H1 (cell line): Measurements from ENCODE around the gene GALNT13. TPM values are rescaled to one million over a fixed set of nuclear protein-coding genes. Genes with fewer than 3 reads are reported as not detected.

ENCODE experiments used
- CTCF ChIA-PET: fragments of 300-600 bp; sonication (Branson Sonifier 250); formaldehyde crosslinking; loops from one replicate; lab custom pipeline; 2021; ENCODE audit not compliant: partially characterized antibody; lab: Charles Lee
- POLR2A ChIA-PET: fragments of 300-600 bp; sonication (Branson Sonifier 250); formaldehyde crosslinking; loops from one replicate; lab custom pipeline; 2021; ENCODE audit warnings: inconsistent platforms; ENCODE audit not compliant: partially characterized antibody; lab: Charles Lee
- DNase-seq, 2 experiments: peaks; one replicate each; pipeline versions ENCODE4 v3.0.0 to v3.0.0-alpha.2; 2010 to 2022; ENCODE audit warnings: low spot score in 2 of 2, low read depth in 1 of 2, mixed read lengths in 1 of 2
- FAIRE-seq: peaks from 2 replicates; lab custom pipeline; 2011; peaks lifted over from hg19 to GRCh38; lab: Jason Lieb, UNC
- H2AFZ ChIP-seq: 2 replicates; pipeline ENCODE4 v1.8.1; 2012; ENCODE audit warnings: low read length, inconsistent platforms
- H2AK5ac ChIP-seq: 2 replicates; pipeline ENCODE4 v1.6.1; 2013; ENCODE audit warnings: low read depth, low read length
- H2BK120ac ChIP-seq: replicated peaks from 2 replicates; pipeline ENCODE3; 2013; ENCODE audit warnings: low read depth, low read length, inconsistent platforms
- H2BK12ac ChIP-seq: 2 replicates; pipeline ENCODE4 v1.6.1; 2013; ENCODE audit warnings: low read depth, low read length
- H2BK15ac ChIP-seq: 2 replicates; pipeline ENCODE4 v1.6.1; 2013; ENCODE audit warnings: low read length
- H2BK20ac ChIP-seq: 2 replicates; pipeline ENCODE4 v1.6.1; 2013; ENCODE audit warnings: low read length
- H2BK5ac ChIP-seq: 2 replicates; pipeline ENCODE4 v1.6.1; 2013; ENCODE audit warnings: low read depth, low read length
- H3K14ac ChIP-seq: 2 replicates; pipeline ENCODE4 v1.6.1; 2013; ENCODE audit warnings: inconsistent platforms; ENCODE audit not compliant: insufficient read length
- H3K18ac ChIP-seq: 2 replicates; pipeline ENCODE4 v1.6.1; 2013; ENCODE audit warnings: low read length; ENCODE audit errors: extremely low read depth
- H3K23ac ChIP-seq: 2 replicates; pipeline ENCODE4 v1.6.1; 2013; ENCODE audit warnings: inconsistent platforms; ENCODE audit not compliant: insufficient read length
- H3K23me2 ChIP-seq: 2 replicates; pipeline ENCODE4 v1.6.1; 2013; ENCODE audit warnings: low read depth, low read length
- H3K27ac ChIP-seq: 2 replicates; pipeline ENCODE4 v1.6.1; 2011; ENCODE audit warnings: low read depth, low read length, inconsistent platforms
- H3K27me3 ChIP-seq, 4 experiments: replicated peaks in 1 of 4; 1 replicate in 1 of 4; 2 replicates in 3 of 4; pipeline versions ENCODE4 v1.6.1 to v1.8.1; 2011 to 2013; ENCODE audit warnings: low read length in 3 of 4, mild to moderate bottlenecking in 3 of 4, inconsistent platforms in 2 of 4, mixed read lengths in 2 of 4, moderate library complexity in 1 of 4; ENCODE audit not compliant: control insufficient read depth in 3 of 4, insufficient read depth in 3 of 4; ENCODE audit errors: extremely low read depth in 1 of 4
- H3K36me3 ChIP-seq, 4 experiments: 2 replicates each; pipeline versions ENCODE4 v1.6.1 to v1.8.1; 2011 to 2013; ENCODE audit warnings: mild to moderate bottlenecking in 4 of 4, low read length in 3 of 4, moderate library complexity in 2 of 4, control low read depth in 1 of 4, inconsistent platforms in 1 of 4; ENCODE audit not compliant: insufficient read depth in 4 of 4, control insufficient read depth in 2 of 4
- H3K4ac ChIP-seq: replicated peaks from 2 replicates; pipeline ENCODE3; 2013; ENCODE audit warnings: low read length, low read depth, mixed read lengths, inconsistent platforms; ENCODE audit not compliant: insufficient read length
- H3K4me1 ChIP-seq, 4 experiments: replicated peaks in 1 of 4; 1 replicate in 1 of 4; 2 replicates in 3 of 4; pipeline versions ENCODE4 v1.6.1 to v1.8.1; 2011 to 2013; ENCODE audit warnings: low read length in 3 of 4, inconsistent platforms in 2 of 4, mixed read lengths in 1 of 4; ENCODE audit not compliant: insufficient read depth in 4 of 4, control insufficient read depth in 3 of 4
- H3K4me2 ChIP-seq, 2 experiments: 2 replicates each; pipeline versions ENCODE4 v1.6.1 to v1.8.1; 2011 to 2013; ENCODE audit warnings: low read depth in 2 of 2, low read length in 2 of 2, control low read depth in 1 of 2, inconsistent platforms in 1 of 2, mild to moderate bottlenecking in 1 of 2; ENCODE audit not compliant: insufficient read depth in 1 of 2
- H3K4me3 ChIP-seq, 4 experiments: fragments of 200-600, 300-600 bp in 1 of 4; sonication (generic), shearing (Covaris generic), sonication (Bioruptor Twin) in 1 of 4; 2 replicates each; pipeline versions ENCODE4 v1.5.1 to v1.8.1; 2011 to 2016; ENCODE audit warnings: low read length in 4 of 4, low read depth in 3 of 4, control low read depth in 2 of 4, inconsistent platforms in 2 of 4, mild to moderate bottlenecking in 2 of 4, mixed read lengths in 1 of 4, moderate library complexity in 1 of 4; ENCODE audit not compliant: insufficient read depth in 2 of 4; ENCODE audit errors: extremely low read depth in 1 of 4
- H3K56ac ChIP-seq: replicated peaks from 2 replicates; pipeline ENCODE3; 2013; ENCODE audit warnings: low read depth, mild to moderate bottlenecking, mixed read lengths, low read length, inconsistent platforms; ENCODE audit not compliant: insufficient read length
- H3K79me1 ChIP-seq: 2 replicates; pipeline ENCODE4 v1.6.1; 2013; ENCODE audit warnings: low read depth, low read length, control low read depth
- H3K79me2 ChIP-seq, 2 experiments: 2 replicates each; pipeline versions ENCODE4 v1.6.1 to v1.8.1; 2012 to 2013; ENCODE audit warnings: low read length in 2 of 2, mild to moderate bottlenecking in 2 of 2, inconsistent platforms in 1 of 2; ENCODE audit not compliant: insufficient read depth in 2 of 2, control insufficient read depth in 1 of 2
- H3K9ac ChIP-seq, 4 experiments: replicated peaks in 1 of 4; 1 replicate in 1 of 4; 2 replicates in 3 of 4; pipeline versions ENCODE4 v1.6.1 to v1.8.1; 2011 to 2013; ENCODE audit warnings: low read depth in 3 of 4, low read length in 3 of 4, control low read depth in 2 of 4, mild to moderate bottlenecking in 2 of 4, moderate library complexity in 2 of 4, inconsistent platforms in 1 of 4; ENCODE audit errors: extremely low read depth in 1 of 4
- H3K9me3 ChIP-seq, 2 experiments: 2 replicates each; pipeline versions ENCODE4 v1.6.1 to v1.8.1; 2012 to 2013; ENCODE audit warnings: mild to moderate bottlenecking in 2 of 2, moderate library complexity in 2 of 2, control low read depth in 1 of 2, inconsistent platforms in 1 of 2, low read depth in 1 of 2, low read length in 1 of 2, mixed read lengths in 1 of 2; ENCODE audit not compliant: insufficient read depth in 2 of 2
- H4K20me1 ChIP-seq, 2 experiments: replicated peaks in 1 of 2; 2 replicates each; pipeline versions ENCODE3 to v1.8.1; 2011 to 2013; ENCODE audit warnings: inconsistent platforms in 2 of 2, low read length in 2 of 2, mild to moderate bottlenecking in 1 of 2; ENCODE audit not compliant: insufficient read depth in 2 of 2, control insufficient read depth in 1 of 2
- H4K5ac ChIP-seq: 2 replicates; pipeline ENCODE4 v1.6.1; 2013; ENCODE audit warnings: low read length, low read depth, mixed read lengths, inconsistent platforms; ENCODE audit not compliant: insufficient read length
- H4K8ac ChIP-seq: 2 replicates; pipeline ENCODE4 v1.8.0; 2013; ENCODE audit warnings: mild to moderate bottlenecking, moderate library complexity, low read length, inconsistent platforms; ENCODE audit not compliant: insufficient read depth; ENCODE audit errors: extremely low read depth
- H4K91ac ChIP-seq: replicated peaks from 2 replicates; pipeline ENCODE3; 2013; ENCODE audit warnings: low read length, mixed read lengths, inconsistent platforms; ENCODE audit not compliant: insufficient read length
- ATF3 ChIP-seq: IDR thresholded peaks from 2 replicates; pipeline ENCODE4 v1.6.1; 2011; ENCODE audit warnings: low read depth, mild to moderate bottlenecking, low read length; ENCODE audit not compliant: insufficient read depth
- BACH1 ChIP-seq: IDR thresholded peaks from 2 replicates; pipeline ENCODE4 v1.6.1; 2012; ENCODE audit warnings: low read length, improper control_type of control experiment
- CEBPB ChIP-seq: IDR thresholded peaks from 2 replicates; pipeline ENCODE4 v1.6.1; 2012; ENCODE audit warnings: low read depth, low read length
- GABPA ChIP-seq: IDR thresholded peaks from 2 replicates; pipeline ENCODE4 v1.6.1; 2011; ENCODE audit warnings: mild to moderate bottlenecking, low read length, moderate library complexity, borderline replicate concordance; ENCODE audit not compliant: insufficient read depth
- KDM1A ChIP-seq: fragments of 200-600, 300-600 bp; sonication (generic); IDR thresholded peaks from 2 replicates; pipeline ENCODE4 v1.7.1; 2016; ENCODE audit warnings: mild to moderate bottlenecking, low read length, borderline replicate concordance
- MAFK ChIP-seq: IDR thresholded peaks from 2 replicates; pipeline ENCODE4 v1.6.1; 2012; ENCODE audit warnings: low read depth, mild to moderate bottlenecking, improper control_type of control experiment, low read length
- NRF1 ChIP-seq: IDR thresholded peaks from 2 replicates; pipeline ENCODE4 v1.6.1; 2011; ENCODE audit warnings: mild to moderate bottlenecking, low read depth, low read length, improper control_type of control experiment
- RFX5 ChIP-seq: IDR thresholded peaks from 2 replicates; pipeline ENCODE4 v1.6.1; 2011; ENCODE audit warnings: low read depth, low read length, improper control_type of control experiment, borderline replicate concordance
- RNF2 ChIP-seq: fragments of 200-900, 300-1000 bp; sonication (generic); IDR thresholded peaks from 2 replicates; pipeline ENCODE4 v1.7.1; 2016; ENCODE audit warnings: borderline replicate concordance, low read depth, mild to moderate bottlenecking, antibody characterized with exemption, low read length; ENCODE audit not compliant: poor library complexity, severe bottlenecking; ENCODE audit errors: missing control alignments
- SRF ChIP-seq: IDR thresholded peaks from 2 replicates; pipeline ENCODE4 v1.6.1; 2011; ENCODE audit warnings: mild to moderate bottlenecking, low read depth, low read length, moderate library complexity
- SUZ12 ChIP-seq: fragments of 200-600 bp; sonication (generic); IDR thresholded peaks from 2 replicates; pipeline ENCODE4 v1.6.1; 2012; ENCODE audit warnings: mild to moderate bottlenecking, inconsistent platforms, low read length, moderate library complexity, mixed read lengths
- TBP ChIP-seq: IDR thresholded peaks from 2 replicates; pipeline ENCODE4 v1.6.1; 2011; ENCODE audit warnings: low read depth, low read length, improper control_type of control experiment
- TEAD4 ChIP-seq: IDR thresholded peaks from 2 replicates; pipeline ENCODE4 v1.6.1; 2012; ENCODE audit warnings: low read depth, low read length, inconsistent platforms, mixed read lengths
- WGBS, 2 experiments: shearing (Covaris generic) in 1 of 2; methylation state at CpG; one replicate each; pipeline versions ENCODE4 v1.1.6 to v1.1.7; 2013 to 2015; ENCODE audit warnings: low lambda C conversion rate in 2 of 2, mixed read lengths in 2 of 2, inconsistent platforms in 1 of 2, low coverage in 1 of 2, missing lambda C conversion rate in 1 of 2; ENCODE audit not compliant: insufficient replicate concordance in 2 of 2, insufficient coverage in 1 of 2, insufficient read length in 1 of 2; ENCODE audit errors: extremely low coverage in 1 of 2, missing lambda C conversion rate in 1 of 2; 5-methylcytosine and 5-hydroxymethylcytosine counted together
- polyA plus RNA-seq, 7 experiments: library from polyadenylated mRNA; depleted of rRNA in 3 of 7; stranded (reverse) in 5 of 7; unstranded in 2 of 7; fragments of >200 nt in 5 of 7; fragments of 200-250 nt in 2 of 7; gene quantifications; 1 replicate in 5 of 7; 2 replicates in 1 of 7; 4 replicates in 1 of 7; pipeline versions ENCODE4 v1.2.1 to v1.2.3, GENCODE V29; 2011 to 2013; ENCODE audit warnings: missing spikeins in 2 of 7, mixed read lengths in 2 of 7
- total RNA-seq: library from RNA; stranded (reverse); fragmentation: NEBNext Ultra II Directional; extraction: Animal tissue kit (Norgen Biotek cat#: 25700); gene quantifications from 2 replicates; pipeline ENCODE4 v1.2.1, GENCODE V29; 2021

The GALNT13 gene
- total and polyA plus RNA-seq, 2 of the 8 experiments (the other 6 are each of a cell fraction or from before 2014, with no cell fraction given): 3.2 to 9.6 TPM

DNA sequence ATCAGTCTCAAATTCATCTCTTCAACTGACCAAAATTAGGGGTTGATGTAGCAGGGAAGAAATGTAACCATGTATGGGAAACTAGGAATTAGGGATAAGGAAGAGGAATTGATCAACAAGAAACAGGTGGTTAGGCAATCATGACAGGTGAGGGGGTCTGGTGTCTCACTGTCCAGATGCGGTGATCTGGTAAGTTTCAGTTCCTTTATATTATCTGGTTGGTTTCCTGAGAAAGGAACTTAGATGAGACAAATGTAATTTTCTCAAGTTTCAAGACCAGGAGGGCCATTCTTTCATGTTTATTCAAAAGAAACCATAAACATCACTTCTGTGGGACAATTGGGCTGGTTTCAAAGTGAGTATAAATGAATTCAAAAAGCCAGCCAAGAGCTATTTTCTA lies 520.5 kb downstream of the GALNT13 start:
- no peak overlapping the region for H3K4ac ChIP-seq
- H3K14ac ChIP-seq: no peak overlapping the region
- no peak for FAIRE-seq
- no peaks in the 10 kb centered on the region for H3K27me3 ChIP-seq
- WGBS, 2 experiments: 90% methylated on average over 1 of the region's 1 CpG; no CpG with 5 or more reads in 1 of the 2 experiments
- no peak overlapping the region for H2AK5ac ChIP-seq
- H3K36me3 ChIP-seq: no peaks in the 10 kb centered on the region; a peak in 1 of 8 replicates
- no peak overlapping the region for H2AFZ ChIP-seq
- ChIA-PET CTCF (no interaction called here), POLR2A (no interaction called here)
- H4K5ac ChIP-seq: no peak overlapping the region
- no peak overlapping the region for H3K4me3 ChIP-seq
- no peak overlapping the region for H4K91ac ChIP-seq
- H2BK120ac ChIP-seq: no peak overlapping the region
- no peaks in the 10 kb centered on the region for H4K20me1 ChIP-seq
- DNase-seq: no peak
- H3K27ac ChIP-seq: no peak overlapping the region
- no peak overlapping the region for H3K9ac ChIP-seq
- H4K8ac ChIP-seq: no peak overlapping the region
- no peak overlapping the region for H3K4me2 ChIP-seq
- H3K56ac ChIP-seq: no peak overlapping the region
- H2BK12ac ChIP-seq: no peak overlapping the region
- no peaks in the 10 kb centered on the region for H3K79me2 ChIP-seq
- H2BK20ac ChIP-seq: no peak overlapping the region
- no peak overlapping the region for H3K18ac ChIP-seq
- H3K9me3 ChIP-seq: no peaks in the 10 kb centered on the region
- H3K23me2 ChIP-seq: no peaks in the 10 kb centered on the region
- H3K23ac ChIP-seq: no peak overlapping the region
- H3K4me1 ChIP-seq: peaks cover 0 to 2% (median 0%) of the 10 kb centered on the region in 4 experiments; a peak in 1 of 7 replicates
- H2BK5ac ChIP-seq: no peak overlapping the region
- no peaks in the 10 kb centered on the region for H3K79me1 ChIP-seq
- no peak overlapping the region for H2BK15ac ChIP-seq
- TF ChIP-seq GABPA (no peak), MAFK (no peak), CEBPB (no peak), NRF1 (no peak), BACH1 (no peak), SRF (no peak), TBP (no peak), ATF3 (no peak), KDM1A (no peak), SUZ12 (no peak), RFX5 (no peak), RNF2 (no peak), TEAD4 (no peak)
